ENCODE data around the gene CENPA.

DNA sequence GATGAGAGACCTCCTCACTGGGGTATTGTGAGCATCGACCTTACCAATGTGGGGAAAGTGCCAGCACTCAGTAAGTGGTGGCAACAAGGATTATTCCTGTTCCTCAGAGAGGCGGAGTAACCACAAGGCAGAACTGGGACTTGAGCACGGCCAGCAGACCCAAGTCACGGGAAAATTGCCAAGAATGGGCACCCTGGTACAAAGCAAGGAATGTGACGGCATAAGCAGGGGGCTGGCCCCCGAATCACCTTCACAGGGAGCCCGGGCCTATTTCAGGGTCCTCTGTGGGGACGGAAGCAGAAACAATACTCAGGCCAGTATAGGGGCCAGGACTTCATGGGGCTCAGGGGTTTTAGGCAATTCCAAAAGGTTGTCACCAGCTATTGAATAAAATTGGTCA lies 25.4 kb downstream of the CENPA start:
- TF ChIP-seq CTCF (conservative IDR thresholded peaks at IDR 0.05 in 1 of 2, IDR thresholded peaks at IDR 0.05 in 1 of 2; ENCODE audit: extremely low read depth in 1 of 2, insufficient read depth in 1 of 2, low read depth in 1 of 2, low read length in 2 of 2) (no peak), EZH2 (IDR thresholded peaks at IDR 0.05; ENCODE audit: borderline replicate concordance, low read length) (no peak)

Data from mammary epithelial cell (primary cell).